Stimulated activated naive CD8-positive, alpha-beta T cell treated with anti-CD3 and anti-CD28 coated beads, Interleukin-15, amount 100 ng/mL, for 72 hours (primary cell): ENCODE results near the gene MYD88.

ENCODE experiments used
- ATAC-seq: fragments of 150-1000 bp; cut with Tn5 transposase; 2 replicates; pipeline ENCODE4 v1.10.0; 2021; ENCODE audit warnings: mild to moderate bottlenecking, moderate library complexity
- DNase-seq, 2 donors: peaks; one replicate each; pipeline ENCODE4 v3.0.0; 2021 to 2022
- H3K27ac Mint-ChIP-seq, 2 donors: one replicate each; pipeline ENCODE4 v1.8.0; 2022; ENCODE audit warnings: mild to moderate bottlenecking in 2 of 2, mixed read lengths in 2 of 2, moderate library complexity in 2 of 2
- H3K27me3 Mint-ChIP-seq: one replicate; pipeline ENCODE4 v1.8.0; 2022; ENCODE audit warnings: mixed read lengths
- H3K4me1 Mint-ChIP-seq: one replicate; pipeline ENCODE4 v1.8.0; 2022; ENCODE audit warnings: mild to moderate bottlenecking, mixed read lengths
- H3K4me3 Mint-ChIP-seq, 2 donors: one replicate each; pipeline ENCODE4 v1.8.0; 2022; ENCODE audit warnings: mild to moderate bottlenecking in 2 of 2, mixed read lengths in 2 of 2, moderate library complexity in 1 of 2
- H3K9me3 Mint-ChIP-seq, 2 donors: one replicate each; pipeline ENCODE4 v1.8.0; 2022; ENCODE audit warnings: mixed read lengths in 2 of 2

MYD88 gene

GRCh38 chr3:38173834-38174418 is 35.5 kb downstream of the MYD88 start:
- H3K27me3 Mint-ChIP-seq, result no peaks in the 10 kb centered on the region
- peaks cover 60% of the 10 kb centered on the region for H3K4me1 Mint-ChIP-seq
- H3K27ac Mint-ChIP-seq, result peak overlapping the region in 1 of 2 donors; percentile 19
- H3K9me3 Mint-ChIP-seq, result no peaks in the 10 kb centered on the region
- peak; percentile 62 for ATAC-seq
- DNase-seq, result no peak
- peak overlapping the region; percentile 3 to 51 for H3K4me3 Mint-ChIP-seq

GRCh38 chr3:38177181-38177580 is 38.7 kb downstream of the MYD88 start:
- no peaks in the 10 kb centered on the region for H3K27me3 Mint-ChIP-seq
- DNase-seq (no peak), ATAC-seq (no peak)
- no peak overlapping the region for H3K27ac Mint-ChIP-seq
- H3K4me3 Mint-ChIP-seq, result no peak overlapping the region
- H3K4me1 Mint-ChIP-seq, result peaks cover 49% of the 10 kb centered on the region
- H3K9me3 Mint-ChIP-seq, result no peaks in the 10 kb centered on the region

GRCh38 chr3:38186781-38187180 is 48.3 kb downstream of the MYD88 start:
- Mint-ChIP-seq H3K27me3 (no peaks in the 10 kb centered on the region), H3K27ac (peak overlapping the region in 1 of 2 donors; percentile 47), H3K9me3 (no peaks in the 10 kb centered on the region), H3K4me3 (no peak overlapping the region), H3K4me1 (peaks cover 6% of the 10 kb centered on the region)
- no peak for ATAC-seq
- no peak for DNase-seq

GRCh38 chr3:38190481-38190881 is 52.0 kb downstream of the MYD88 start:
- Mint-ChIP-seq H3K27ac (no peak overlapping the region), H3K4me3 (no peak overlapping the region), H3K9me3 (no peaks in the 10 kb centered on the region), H3K4me1 (peaks cover 6% of the 10 kb centered on the region), H3K27me3 (no peaks in the 10 kb centered on the region)
- ATAC-seq (peak; percentile 90), DNase-seq (no peak)
